Measurements from ENCODE around the gene TGFBR2. TPM values are rescaled to one million over a fixed set of nuclear protein-coding genes. Genes with fewer than 3 reads are reported as not detected.

TGFBR2 gene
- total and polyA plus RNA-seq, 4 donors: 57.3 to 303 (median 216) TPM

DNA sequence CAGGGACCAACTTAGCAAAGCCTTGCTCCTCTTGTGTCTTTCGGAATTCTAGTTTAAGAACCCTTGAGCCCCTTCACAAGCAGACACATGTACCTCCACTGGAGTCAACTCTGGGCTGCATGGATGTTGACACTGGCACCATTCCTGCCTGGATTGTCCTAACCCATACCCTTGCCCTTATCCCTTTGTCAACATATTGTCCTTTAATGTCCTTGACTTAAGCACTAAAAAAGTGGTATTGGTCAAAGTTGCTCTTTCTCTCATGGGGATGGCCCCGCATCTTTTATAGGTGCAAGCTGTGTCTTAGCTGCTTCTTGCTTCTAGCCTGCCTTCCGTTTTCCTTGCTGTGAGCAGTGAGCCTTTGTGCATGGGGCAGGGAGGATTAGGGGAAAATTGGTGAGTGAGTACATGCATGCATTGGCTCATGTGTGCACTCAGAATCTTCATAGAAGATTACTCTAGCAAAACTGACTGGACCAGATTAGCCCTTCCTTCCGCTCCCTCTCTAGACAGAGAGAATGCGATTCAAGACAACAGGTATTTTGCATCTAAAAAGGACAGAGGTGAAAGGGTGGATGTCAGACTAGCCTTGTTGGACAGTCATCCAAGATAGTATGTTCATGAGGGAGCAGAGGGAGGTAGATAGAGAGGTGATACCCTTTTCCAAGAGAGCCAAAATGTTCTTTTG lies 42.4 kb downstream of the TGFBR2 start:
- Histone ChIP-seq H3K4me3 (ENCODE audit: low read length in 2 of 2) (no peak overlapping the region), H3K27me3 (ENCODE audit: control insufficient read depth in 1 of 2, insufficient read depth in 2 of 2, low read length in 1 of 2) (no peaks in the 10 kb centered on the region), H3K27ac (ENCODE audit: low read depth in 1 of 2, low read length in 2 of 2) (peak overlapping the region in 1 of 2 donors; percentile 40), H3K36me3 (ENCODE audit: control insufficient read depth in 1 of 2, insufficient read depth in 2 of 2, low read length in 1 of 2) (peaks cover 14 to 16% of the 10 kb centered on the region in 2 donors), H3K9me3 (ENCODE audit: control insufficient read depth, low read length) (no peaks in the 10 kb centered on the region), H3K4me1 (ENCODE audit: control insufficient read depth in 1 of 2, insufficient read depth in 2 of 2, low read length in 2 of 2) (peaks cover 9 to 14% of the 10 kb centered on the region in 2 donors)
- no peak for ATAC-seq (ENCODE audit: low FRiP score)
- DNase-seq: no peak
- intact Hi-C loops (cut with DNase I): no loop called here
- WGBS, 2 donors: 92% methylated on average over 5 of the region's 5 CpGs

DNA sequence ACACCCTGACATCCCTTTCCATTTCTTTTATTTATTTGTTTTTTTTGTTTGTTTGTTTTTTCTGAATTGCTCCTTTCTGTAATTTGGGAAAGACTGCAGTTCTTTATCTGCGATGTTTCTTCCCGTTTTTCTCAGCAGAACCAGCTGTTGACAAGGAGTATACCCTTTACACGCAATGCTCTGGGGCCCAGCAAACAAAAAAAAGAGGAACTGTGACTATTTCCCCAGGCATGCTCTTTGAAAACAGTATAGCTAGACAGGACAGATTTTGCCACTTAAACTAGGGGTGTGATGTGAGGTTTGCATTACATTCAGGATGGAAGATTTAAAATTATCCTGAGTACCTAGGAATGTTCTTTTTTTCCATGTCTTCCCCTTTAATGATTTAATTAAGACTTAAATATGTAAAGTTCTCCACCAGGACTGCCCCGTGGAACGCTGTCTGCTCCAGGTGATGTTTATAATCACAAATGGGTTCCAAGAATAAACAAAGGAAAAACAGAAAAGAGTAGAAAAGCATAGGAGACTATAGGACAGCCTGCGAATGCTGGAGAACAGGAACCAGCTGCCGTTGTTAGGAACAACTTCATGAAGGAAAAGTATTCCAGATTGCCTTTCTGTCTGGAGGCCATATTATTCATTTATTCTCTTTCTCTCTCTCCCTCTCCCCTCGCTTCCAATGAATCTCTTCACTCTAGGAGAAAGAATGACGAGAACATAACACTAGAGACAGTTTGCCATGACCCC lies 43.3 kb downstream of the TGFBR2 start:
- Histone ChIP-seq H3K27ac (ENCODE audit: low read depth in 1 of 2, low read length in 2 of 2) (no peak overlapping the region), H3K4me1 (ENCODE audit: control insufficient read depth in 1 of 2, insufficient read depth in 2 of 2, low read length in 2 of 2) (peaks cover 8 to 11% of the 10 kb centered on the region in 2 donors)
- WGBS, 2 donors: 60 to 79% methylated on average over 9 of the region's 9 CpGs

DNA sequence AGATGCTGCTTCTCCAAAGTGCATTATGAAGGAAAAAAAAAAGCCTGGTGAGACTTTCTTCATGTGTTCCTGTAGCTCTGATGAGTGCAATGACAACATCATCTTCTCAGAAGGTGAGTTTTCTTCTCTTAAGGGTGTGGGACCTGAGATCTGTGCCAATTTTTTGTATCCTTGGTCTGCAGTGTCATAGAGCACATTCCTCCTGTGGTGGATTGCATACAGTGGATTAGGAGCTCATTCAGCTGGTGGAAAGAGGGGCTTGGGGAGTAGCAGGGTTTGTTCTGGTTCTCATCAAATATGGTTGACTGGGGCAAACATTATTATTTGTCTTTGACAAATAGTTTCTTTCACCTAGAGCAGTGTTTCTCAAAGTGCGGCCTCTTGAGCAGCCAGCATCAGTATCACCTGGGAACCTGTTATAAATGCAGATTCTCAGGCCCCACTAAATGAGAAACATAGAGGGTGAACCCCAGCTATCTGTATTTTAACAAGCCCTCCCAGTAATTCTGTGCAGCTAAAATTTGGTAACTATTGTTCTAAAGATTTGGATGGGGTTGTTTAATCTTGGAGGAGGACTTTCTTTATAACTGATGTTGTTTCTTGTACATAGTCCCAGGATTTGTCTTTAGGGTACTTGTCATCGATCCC lies 44.1 kb downstream of the TGFBR2 start:
- peaks cover 18 to 19% of the 10 kb centered on the region in 2 donors for H3K36me3 ChIP-seq (ENCODE audit: control insufficient read depth in 1 of 2, insufficient read depth in 2 of 2, low read length in 1 of 2)
- no peaks in the 10 kb centered on the region for H3K27me3 ChIP-seq (ENCODE audit: control insufficient read depth in 1 of 2, insufficient read depth in 2 of 2, low read length in 1 of 2)
- ATAC-seq (ENCODE audit: low FRiP score) (no peak), DNase-seq (no peak)
- 98 to 100% methylated on average over 2 of the region's 2 CpGs for WGBS, 2 donors
- H3K27ac ChIP-seq (ENCODE audit: low read depth in 1 of 2, low read length in 2 of 2): no peak overlapping the region
- peaks cover 8 to 11% of the 10 kb centered on the region in 2 donors for H3K4me1 ChIP-seq (ENCODE audit: control insufficient read depth in 1 of 2, insufficient read depth in 2 of 2, low read length in 2 of 2)
- intact Hi-C loops (cut with DNase I): no loop called here
- H3K9me3 ChIP-seq (ENCODE audit: control insufficient read depth, low read length): no peaks in the 10 kb centered on the region
- H3K4me3 ChIP-seq (ENCODE audit: low read length in 2 of 2): no peak overlapping the region

More for the DNA sequence above, 43.3 kb downstream of the TGFBR2 start:
- H3K4me3 ChIP-seq (ENCODE audit: low read length in 2 of 2): no peak overlapping the region
- DNase-seq: no peak
- H3K27me3 ChIP-seq (ENCODE audit: control insufficient read depth in 1 of 2, insufficient read depth in 2 of 2, low read length in 1 of 2): no peaks in the 10 kb centered on the region
- peaks cover 14 to 18% of the 10 kb centered on the region in 2 donors for H3K36me3 ChIP-seq (ENCODE audit: control insufficient read depth in 1 of 2, insufficient read depth in 2 of 2, low read length in 1 of 2)
- intact Hi-C loops (cut with DNase I): no loop called here
- no peak for ATAC-seq (ENCODE audit: low FRiP score)
- no peaks in the 10 kb centered on the region for H3K9me3 ChIP-seq (ENCODE audit: control insufficient read depth, low read length)

DNA sequence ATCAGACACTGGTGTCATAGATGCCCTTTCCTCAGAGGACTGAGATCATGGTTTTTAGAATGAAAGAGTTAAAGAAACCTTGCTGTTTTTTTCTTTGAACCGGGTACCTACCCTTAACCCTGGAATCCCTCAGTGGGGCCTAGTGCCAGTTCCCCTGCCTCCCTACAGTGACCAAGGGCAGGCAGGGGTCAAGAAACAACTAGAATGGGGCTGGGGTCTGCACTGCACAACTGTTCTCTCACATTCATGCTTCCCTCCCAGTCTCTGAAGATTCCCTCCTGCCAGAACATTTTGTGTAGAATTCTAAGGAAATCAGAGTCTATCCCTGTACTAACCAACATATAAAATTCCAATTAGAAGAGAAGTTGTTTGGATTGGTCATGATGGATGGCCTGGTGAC lies 47.9 kb downstream of the TGFBR2 start:
- no peaks in the 10 kb centered on the region for H3K9me3 ChIP-seq (ENCODE audit: control insufficient read depth, low read length)
- peak overlapping the region in 1 of 2 donors; percentile 51 for H3K27ac ChIP-seq (ENCODE audit: low read depth in 1 of 2, low read length in 2 of 2)
- intact Hi-C loops (cut with DNase I): no loop called here
- H3K27me3 ChIP-seq (ENCODE audit: control insufficient read depth in 1 of 2, insufficient read depth in 2 of 2, low read length in 1 of 2): no peaks in the 10 kb centered on the region
- peaks cover 5 to 8% of the 10 kb centered on the region in 2 donors for H3K36me3 ChIP-seq (ENCODE audit: control insufficient read depth in 1 of 2, insufficient read depth in 2 of 2, low read length in 1 of 2)
- ATAC-seq (ENCODE audit: low FRiP score) (no peak), DNase-seq (no peak)
- no peak overlapping the region for H3K4me3 ChIP-seq (ENCODE audit: low read length in 2 of 2)
- peaks cover 10 to 14% of the 10 kb centered on the region in 2 donors for H3K4me1 ChIP-seq (ENCODE audit: control insufficient read depth in 1 of 2, insufficient read depth in 2 of 2, low read length in 2 of 2)
- WGBS, 2 donors: 50 to 63% methylated on average over 1 of the region's 1 CpG

DNA sequence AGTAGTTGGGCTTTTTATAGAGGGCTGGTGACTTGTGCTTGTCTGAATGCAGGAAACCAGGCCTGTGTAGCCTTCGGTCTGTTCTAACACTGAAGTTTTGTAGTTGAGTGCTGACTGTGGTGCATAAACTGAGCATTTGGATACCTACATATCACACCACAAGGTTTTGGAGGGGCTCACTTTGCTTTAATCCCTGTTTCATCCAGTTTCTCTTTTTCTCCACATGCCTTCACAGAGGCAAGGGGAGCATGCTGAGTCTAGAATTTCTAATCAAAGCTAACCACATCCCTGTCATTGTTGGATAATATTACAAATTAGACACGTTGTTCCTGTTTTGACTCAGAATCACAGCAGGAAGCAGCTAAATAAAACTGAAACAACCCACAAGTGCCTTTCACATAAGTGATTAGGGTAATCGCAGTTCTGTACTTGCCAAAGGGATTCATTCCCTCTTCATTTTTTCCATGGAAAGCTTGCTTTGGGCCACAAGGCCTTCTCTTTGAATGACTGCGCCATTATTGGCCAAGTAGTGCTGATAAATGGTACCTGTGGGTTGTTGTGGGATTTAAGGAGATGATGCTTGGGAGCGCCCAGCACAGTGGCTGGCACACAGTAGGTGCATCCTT lies 48.9 kb downstream of the TGFBR2 start:
- Histone ChIP-seq H3K27me3 (ENCODE audit: control insufficient read depth in 1 of 2, insufficient read depth in 2 of 2, low read length in 1 of 2) (no peaks in the 10 kb centered on the region), H3K36me3 (ENCODE audit: control insufficient read depth in 1 of 2, insufficient read depth in 2 of 2, low read length in 1 of 2) (peaks cover 5 to 7% of the 10 kb centered on the region in 2 donors), H3K4me1 (ENCODE audit: control insufficient read depth in 1 of 2, insufficient read depth in 2 of 2, low read length in 2 of 2) (peaks cover 12 to 15% of the 10 kb centered on the region in 2 donors), H3K4me3 (ENCODE audit: low read length in 2 of 2) (no peak overlapping the region), H3K27ac (ENCODE audit: low read depth in 1 of 2, low read length in 2 of 2) (no peak overlapping the region), H3K9me3 (ENCODE audit: control insufficient read depth, low read length) (no peaks in the 10 kb centered on the region)
- WGBS, 2 donors: 85 to 91% methylated on average over 5 of the region's 5 CpGs
- ATAC-seq (ENCODE audit: low FRiP score) (peak; percentile 39), DNase-seq (no peak)
- intact Hi-C loops (cut with DNase I): no loop called here

DNA sequence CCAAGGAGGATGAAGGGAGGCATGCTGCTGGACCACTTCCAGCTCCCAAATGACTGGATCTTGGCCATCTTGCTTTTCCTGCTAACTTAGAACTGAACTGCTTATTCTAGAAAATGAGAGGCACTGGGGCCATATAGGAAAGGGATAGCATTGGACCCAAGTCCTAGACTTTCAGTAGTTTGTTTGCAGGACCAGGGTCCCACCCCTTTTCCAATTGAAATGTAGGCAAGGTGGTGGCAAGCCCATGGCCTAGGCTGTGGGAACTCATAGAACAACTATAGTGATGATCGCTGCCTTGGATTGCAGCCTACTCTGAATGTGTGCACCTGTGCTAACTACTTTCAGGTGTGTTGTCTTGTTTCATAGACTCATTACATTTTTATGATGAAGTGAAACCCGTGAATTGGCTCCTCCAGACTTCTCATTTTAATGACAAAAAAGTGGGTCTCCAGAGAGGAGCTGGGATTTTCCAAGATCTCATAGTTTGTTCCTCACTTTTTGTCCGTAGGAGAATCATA lies 50.3 kb downstream of the TGFBR2 start:
- ATAC-seq (ENCODE audit: low FRiP score) (no peak), DNase-seq (no peak)
- Histone ChIP-seq H3K27me3 (ENCODE audit: control insufficient read depth in 1 of 2, insufficient read depth in 2 of 2, low read length in 1 of 2) (no peaks in the 10 kb centered on the region), H3K9me3 (ENCODE audit: control insufficient read depth, low read length) (no peaks in the 10 kb centered on the region), H3K27ac (ENCODE audit: low read depth in 1 of 2, low read length in 2 of 2) (peak overlapping the region in 1 of 2 donors; percentile 40), H3K36me3 (ENCODE audit: control insufficient read depth in 1 of 2, insufficient read depth in 2 of 2, low read length in 1 of 2) (peaks cover 4 to 9% of the 10 kb centered on the region in 2 donors), H3K4me3 (ENCODE audit: low read length in 2 of 2) (no peak overlapping the region), H3K4me1 (ENCODE audit: control insufficient read depth in 1 of 2, insufficient read depth in 2 of 2, low read length in 2 of 2) (peaks cover 18 to 20% of the 10 kb centered on the region in 2 donors)
- intact Hi-C loops (cut with DNase I): no loop called here
- 96 to 98% methylated on average over 3 of the region's 3 CpGs for WGBS, 2 donors

DNA sequence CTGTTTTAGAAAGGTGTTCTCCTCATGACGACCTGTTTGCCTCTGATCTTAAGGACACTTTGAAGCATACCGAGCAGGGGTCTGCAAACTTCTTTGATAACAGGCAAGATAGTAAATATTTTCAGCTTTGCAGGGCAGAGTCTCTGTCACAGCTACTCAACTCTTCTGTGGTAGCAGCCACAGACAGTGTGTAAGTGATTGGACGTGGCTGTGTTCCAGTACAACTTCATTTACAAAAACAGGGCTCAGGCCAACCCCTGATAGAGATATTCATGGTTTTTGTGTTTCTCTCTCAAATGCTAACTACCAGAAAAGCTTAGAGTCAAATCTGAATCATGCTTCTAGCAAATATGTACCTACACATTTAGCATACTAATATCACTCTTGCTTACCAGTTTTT lies 51.5 kb downstream of the TGFBR2 start:
- Histone ChIP-seq H3K9me3 (ENCODE audit: control insufficient read depth, low read length) (no peaks in the 10 kb centered on the region), H3K4me1 (ENCODE audit: control insufficient read depth in 1 of 2, insufficient read depth in 2 of 2, low read length in 2 of 2) (peaks cover 20% of the 10 kb centered on the region in 2 donors), H3K27me3 (ENCODE audit: control insufficient read depth in 1 of 2, insufficient read depth in 2 of 2, low read length in 1 of 2) (no peaks in the 10 kb centered on the region), H3K36me3 (ENCODE audit: control insufficient read depth in 1 of 2, insufficient read depth in 2 of 2, low read length in 1 of 2) (peaks cover 4 to 10% of the 10 kb centered on the region in 2 donors), H3K4me3 (ENCODE audit: low read length in 2 of 2) (no peak overlapping the region), H3K27ac (ENCODE audit: low read depth in 1 of 2, low read length in 2 of 2) (peak overlapping the region in 1 of 2 donors; percentile 75)
- DNase-seq (no peak), ATAC-seq (ENCODE audit: low FRiP score) (no peak)
- intact Hi-C loops (cut with DNase I): no loop called here
- WGBS, 2 donors: 16 to 20% methylated on average over 3 of the region's 3 CpGs

DNA sequence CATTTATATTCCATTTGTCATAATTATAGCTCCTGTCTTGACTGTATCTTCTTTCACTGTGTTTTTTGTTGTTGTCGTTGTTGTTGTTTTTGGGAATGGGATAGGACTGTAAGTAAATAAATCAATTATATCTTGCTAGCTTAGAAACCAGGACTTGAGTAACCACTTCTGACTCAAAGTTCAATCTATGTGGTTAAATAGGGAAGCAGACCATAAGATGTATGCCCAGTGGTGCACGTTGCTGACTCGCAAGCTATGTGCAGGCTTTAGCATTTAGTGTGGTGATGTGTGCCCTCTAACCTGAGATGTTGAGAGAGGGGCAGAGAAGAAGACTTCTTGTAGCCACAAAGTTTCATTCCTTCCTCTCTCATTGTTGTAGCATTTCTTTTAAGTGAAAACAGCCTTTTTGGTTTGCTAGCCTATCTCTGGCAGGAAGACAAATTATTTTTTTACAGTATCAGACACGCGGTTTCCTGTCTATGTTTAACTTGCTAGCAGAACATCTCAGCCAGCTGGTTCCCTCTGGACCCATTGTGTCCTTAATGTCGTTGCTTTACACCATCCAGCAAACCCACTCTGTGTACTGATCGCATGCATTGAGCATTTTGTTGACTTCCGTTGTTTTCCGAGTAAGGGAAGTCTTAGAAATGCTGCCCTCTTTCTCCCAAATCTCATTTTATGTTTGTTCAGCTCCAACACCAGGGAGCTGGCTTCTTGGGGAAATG lies 52.1 kb downstream of the TGFBR2 start:
- no peak for DNase-seq
- Histone ChIP-seq H3K4me1 (ENCODE audit: control insufficient read depth in 1 of 2, insufficient read depth in 2 of 2, low read length in 2 of 2) (peaks cover 20 to 21% of the 10 kb centered on the region in 2 donors), H3K27me3 (ENCODE audit: control insufficient read depth in 1 of 2, insufficient read depth in 2 of 2, low read length in 1 of 2) (no peaks in the 10 kb centered on the region), H3K36me3 (ENCODE audit: control insufficient read depth in 1 of 2, insufficient read depth in 2 of 2, low read length in 1 of 2) (peaks cover 4 to 10% of the 10 kb centered on the region in 2 donors), H3K9me3 (ENCODE audit: control insufficient read depth, low read length) (no peaks in the 10 kb centered on the region), H3K27ac (ENCODE audit: low read depth in 1 of 2, low read length in 2 of 2) (peak overlapping the region; percentile 92 to 97), H3K4me3 (ENCODE audit: low read length in 2 of 2) (no peak overlapping the region)
- peak; percentile 41 for ATAC-seq (ENCODE audit: low FRiP score)
- 8% methylated on average over 9 of the region's 9 CpGs for WGBS, 2 donors
- intact Hi-C loops (cut with DNase I): no loop called here
